ENCODE results near the gene TJP1. TPM values are rescaled to one million over a fixed set of nuclear protein-coding genes. Genes with fewer than 3 reads are reported as not detected.

Gene TJP1
- total RNA-seq, 3 donors from 2014 or later (not counting 1 experiment from before 2014, with no cell fraction given), result not detected

DNA sequence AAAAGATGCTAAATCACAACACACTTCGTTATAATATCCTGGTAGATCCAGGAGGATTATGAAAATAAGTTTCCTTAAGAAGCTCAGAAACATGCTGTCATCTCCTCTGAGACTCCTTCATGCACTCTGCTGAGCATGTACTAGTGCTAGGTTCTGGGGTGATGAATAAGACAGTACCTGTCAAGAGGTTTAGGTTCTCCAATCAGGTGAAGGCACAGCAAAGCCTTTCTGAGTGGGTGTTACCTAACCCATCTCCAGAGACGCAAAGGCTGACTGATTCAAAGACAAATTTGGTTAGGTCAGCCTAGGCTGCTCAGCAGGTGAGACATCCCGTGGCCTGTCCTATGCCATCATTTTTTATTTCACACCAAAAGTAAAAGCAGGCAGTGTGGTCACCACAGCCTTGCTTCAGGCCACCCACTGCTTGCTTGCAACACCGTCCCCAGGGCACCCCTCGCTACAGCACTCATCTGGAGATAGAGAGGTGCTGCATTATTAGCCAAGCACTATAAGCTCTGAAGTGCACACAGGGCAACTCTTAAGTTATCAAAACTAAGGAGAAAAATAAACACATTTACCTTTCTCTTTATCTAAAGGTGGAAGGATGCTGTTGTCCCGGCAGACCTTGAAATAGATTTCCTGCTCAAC, 117.2 kb downstream of the TJP1 start:
- no peaks in the 10 kb centered on the region for H3K27me3 Mint-ChIP-seq (ENCODE audit: low read depth in 2 of 2)
- H3K4me3 Mint-ChIP-seq, result no peak overlapping the region
- Histone ChIP-seq H3K27me3 (ENCODE audit: control insufficient read depth, insufficient read depth, low read length) (no peaks in the 10 kb centered on the region), H3K27ac (ENCODE audit: low read length) (no peak overlapping the region), H3K9me3 (ENCODE audit: control insufficient read depth, insufficient read depth, low read length) (no peaks in the 10 kb centered on the region), H3K4me3 (ENCODE audit: low read length) (no peak overlapping the region), H3K36me3 (ENCODE audit: control insufficient read depth, insufficient read depth, low read length) (no peaks in the 10 kb centered on the region), H3K4me1 (ENCODE audit: control insufficient read depth, insufficient read depth, low read length) (no peaks in the 10 kb centered on the region)
- DNase-seq (no peak), ATAC-seq (peak in 1 of 3 donors; percentile 24)
- intact Hi-C loops (cut with micrococcal nuclease), result no loop called here
- 90% methylated on average over 5 of the region's 6 CpGs for WGBS (ENCODE audit: insufficient coverage)
- H3K9me3 Mint-ChIP-seq, result no peaks in the 10 kb centered on the region
- H3K27ac Mint-ChIP-seq, result no peak overlapping the region
- no peaks in the 10 kb centered on the region for H3K4me1 Mint-ChIP-seq
- H3K36me3 Mint-ChIP-seq, result no peaks in the 10 kb centered on the region
- TF ChIP-seq, protein P1, sequence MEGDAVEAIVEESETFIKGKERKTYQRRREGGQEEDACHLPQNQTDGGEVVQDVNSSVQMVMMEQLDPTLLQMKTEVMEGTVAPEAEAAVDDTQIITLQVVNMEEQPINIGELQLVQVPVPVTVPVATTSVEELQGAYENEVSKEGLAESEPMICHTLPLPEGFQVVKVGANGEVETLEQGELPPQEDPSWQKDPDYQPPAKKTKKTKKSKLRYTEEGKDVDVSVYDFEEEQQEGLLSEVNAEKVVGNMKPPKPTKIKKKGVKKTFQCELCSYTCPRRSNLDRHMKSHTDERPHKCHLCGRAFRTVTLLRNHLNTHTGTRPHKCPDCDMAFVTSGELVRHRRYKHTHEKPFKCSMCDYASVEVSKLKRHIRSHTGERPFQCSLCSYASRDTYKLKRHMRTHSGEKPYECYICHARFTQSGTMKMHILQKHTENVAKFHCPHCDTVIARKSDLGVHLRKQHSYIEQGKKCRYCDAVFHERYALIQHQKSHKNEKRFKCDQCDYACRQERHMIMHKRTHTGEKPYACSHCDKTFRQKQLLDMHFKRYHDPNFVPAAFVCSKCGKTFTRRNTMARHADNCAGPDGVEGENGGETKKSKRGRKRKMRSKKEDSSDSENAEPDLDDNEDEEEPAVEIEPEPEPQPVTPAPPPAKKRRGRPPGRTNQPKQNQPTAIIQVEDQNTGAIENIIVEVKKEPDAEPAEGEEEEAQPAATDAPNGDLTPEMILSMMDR (IDR thresholded peaks at IDR 0.05), result no peak

GRCh38 chr15:29701151-29701550, 121.1 kb downstream of the TJP1 start:
- H3K36me3 Mint-ChIP-seq, result no peaks in the 10 kb centered on the region
- no peaks in the 10 kb centered on the region for H3K4me1 Mint-ChIP-seq
- Histone ChIP-seq H3K4me1 (ENCODE audit: control insufficient read depth, insufficient read depth, low read length) (no peaks in the 10 kb centered on the region), H3K27ac (ENCODE audit: low read length) (no peak overlapping the region), H3K27me3 (ENCODE audit: control insufficient read depth, insufficient read depth, low read length) (no peaks in the 10 kb centered on the region), H3K9me3 (ENCODE audit: control insufficient read depth, insufficient read depth, low read length) (no peaks in the 10 kb centered on the region), H3K4me3 (ENCODE audit: low read length) (no peak overlapping the region), H3K36me3 (ENCODE audit: control insufficient read depth, insufficient read depth, low read length) (no peaks in the 10 kb centered on the region)
- no peaks in the 10 kb centered on the region for H3K9me3 Mint-ChIP-seq
- 98% methylated on average over 4 of the region's 5 CpGs for WGBS (ENCODE audit: insufficient coverage)
- ATAC-seq, result no peak
- no peak for DNase-seq
- intact Hi-C loops (cut with micrococcal nuclease), result no loop called here
- no peak overlapping the region for H3K4me3 Mint-ChIP-seq
- peaks cover 0 to 6% of the 10 kb centered on the region in 2 donors for H3K27me3 Mint-ChIP-seq (ENCODE audit: low read depth in 2 of 2)
- TF ChIP-seq, protein P1 (IDR thresholded peaks at IDR 0.05), result no peak
- no peak overlapping the region for H3K27ac Mint-ChIP-seq

- Histone ChIP-seq H3K4me1 (ENCODE audit: control insufficient read depth, insufficient read depth, low read length) (no peaks in the 10 kb centered on the region), H3K27me3 (ENCODE audit: control insufficient read depth, insufficient read depth, low read length) (no peaks in the 10 kb centered on the region), H3K36me3 (ENCODE audit: control insufficient read depth, insufficient read depth, low read length) (no peaks in the 10 kb centered on the region), H3K9me3 (ENCODE audit: control insufficient read depth, insufficient read depth, low read length) (no peaks in the 10 kb centered on the region), H3K4me3 (ENCODE audit: low read length) (no peak overlapping the region), H3K27ac (ENCODE audit: low read length) (no peak overlapping the region)
- no peaks in the 10 kb centered on the region for H3K4me1 Mint-ChIP-seq
- 66% methylated on average over 2 of the region's 3 CpGs for WGBS (ENCODE audit: insufficient coverage)
- no peak for DNase-seq
- TF ChIP-seq, protein P1 (IDR thresholded peaks at IDR 0.05), result no peak
- H3K27ac Mint-ChIP-seq, result no peak overlapping the region
- H3K36me3 Mint-ChIP-seq, result no peaks in the 10 kb centered on the region
- peaks cover 0 to 6% of the 10 kb centered on the region in 2 donors for H3K27me3 Mint-ChIP-seq (ENCODE audit: low read depth in 2 of 2)
- H3K4me3 Mint-ChIP-seq, result no peak overlapping the region
- intact Hi-C loops (cut with micrococcal nuclease), result no loop called here
- ATAC-seq, result no peak
- no peaks in the 10 kb centered on the region for H3K9me3 Mint-ChIP-seq
Observed at GRCh38 chr15:29700296-29700695, 122.0 kb downstream of the TJP1 start.

- DNase-seq (no peak), ATAC-seq (no peak)
- Histone ChIP-seq H3K4me3 (ENCODE audit: low read length) (no peak overlapping the region), H3K4me1 (ENCODE audit: control insufficient read depth, insufficient read depth, low read length) (no peaks in the 10 kb centered on the region), H3K9me3 (ENCODE audit: control insufficient read depth, insufficient read depth, low read length) (no peaks in the 10 kb centered on the region), H3K27me3 (ENCODE audit: control insufficient read depth, insufficient read depth, low read length) (no peaks in the 10 kb centered on the region), H3K36me3 (ENCODE audit: control insufficient read depth, insufficient read depth, low read length) (no peaks in the 10 kb centered on the region), H3K27ac (ENCODE audit: low read length) (no peak overlapping the region)
- intact Hi-C loops (cut with micrococcal nuclease), result no loop called here
- Mint-ChIP-seq H3K27ac (no peak overlapping the region), H3K27me3 (ENCODE audit: low read depth in 2 of 2) (peaks cover 0 to 10% of the 10 kb centered on the region in 2 donors), H3K9me3 (no peaks in the 10 kb centered on the region), H3K36me3 (no peaks in the 10 kb centered on the region), H3K4me3 (no peak overlapping the region), H3K4me1 (no peaks in the 10 kb centered on the region)
- TF ChIP-seq, protein P1 (IDR thresholded peaks at IDR 0.05), result no peak
- 89% methylated on average over 8 of the region's 8 CpGs for WGBS (ENCODE audit: insufficient coverage)
Observed at GRCh38 chr15:29699791-29700190, 122.5 kb downstream of the TJP1 start.

All from natural killer cell (primary cell).